ENCODE data around the gene SERPINB1. TPM values are rescaled to one million over a fixed set of nuclear protein-coding genes. Genes with fewer than 3 reads are reported as not detected.

The SERPINB1 gene
- total and polyA plus RNA-seq, 2 donors (not counting 3 experiments of a cell fraction or from before 2014, with no cell fraction given): 6.7 to 24.0 TPM

DNA sequence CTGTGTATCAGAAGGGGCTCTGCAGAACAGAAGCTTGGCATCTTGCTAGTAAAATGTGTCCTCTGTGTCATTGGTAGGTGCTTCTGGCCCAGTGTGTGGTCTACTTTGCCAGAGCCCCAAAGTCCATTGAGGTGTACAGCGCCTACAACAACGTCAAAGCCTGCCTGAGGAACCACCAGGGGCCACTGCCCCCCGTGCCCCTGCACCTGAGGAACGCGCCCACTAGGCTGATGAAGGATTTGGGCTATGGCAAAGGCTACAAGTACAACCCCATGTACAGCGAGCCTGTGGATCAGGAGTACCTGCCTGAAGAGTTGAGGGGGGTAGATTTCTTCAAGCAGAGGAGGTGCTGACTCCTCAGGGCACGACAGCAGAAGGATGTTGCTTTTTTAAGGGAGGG lies 56.7 kb downstream of the SERPINB1 start:
- ChIA-PET CTCF (interaction anchor here (1.5 to 3.1 kb wide), 4 partner anchors 17 to 168 kb away, joined by 3 to 54 read pairs (median 10); partner anchors contain the start of genes SERPINB9 and WRNIP1), POLR2A (no interaction called here)
- no TSS peak for BruUV-seq (replicated peaks)
- H3K4me3 ChIP-seq (replicated peaks in 1 of 3; ENCODE audit: insufficient read depth in 1 of 3, low read depth in 1 of 3, low read length in 3 of 3): no peak overlapping the region
- H3K27me3 ChIP-seq (ENCODE audit: control insufficient read depth in 2 of 2, insufficient read depth in 2 of 2, low read length in 2 of 2): no peaks in the 10 kb centered on the region
- intact Hi-C loops (cut with micrococcal nuclease): loop anchor here (5.0 kb wide), 1 partner anchor 442 kb away; the partner anchor contains the start of gene TUBB2B
- H2AFZ ChIP-seq (ENCODE audit: low read depth, low read length): no peak overlapping the region
- H3K79me2 ChIP-seq (ENCODE audit: control insufficient read depth, insufficient read depth, low read length): peaks cover 25% of the 10 kb centered on the region
- no peak overlapping the region for H3K4me2 ChIP-seq (ENCODE audit: insufficient read depth, low read length)
- H3K27ac ChIP-seq (ENCODE audit: insufficient read depth, low read depth, low read length): peak overlapping the region; percentile 1
- TF ChIP-seq, protein P1, sequence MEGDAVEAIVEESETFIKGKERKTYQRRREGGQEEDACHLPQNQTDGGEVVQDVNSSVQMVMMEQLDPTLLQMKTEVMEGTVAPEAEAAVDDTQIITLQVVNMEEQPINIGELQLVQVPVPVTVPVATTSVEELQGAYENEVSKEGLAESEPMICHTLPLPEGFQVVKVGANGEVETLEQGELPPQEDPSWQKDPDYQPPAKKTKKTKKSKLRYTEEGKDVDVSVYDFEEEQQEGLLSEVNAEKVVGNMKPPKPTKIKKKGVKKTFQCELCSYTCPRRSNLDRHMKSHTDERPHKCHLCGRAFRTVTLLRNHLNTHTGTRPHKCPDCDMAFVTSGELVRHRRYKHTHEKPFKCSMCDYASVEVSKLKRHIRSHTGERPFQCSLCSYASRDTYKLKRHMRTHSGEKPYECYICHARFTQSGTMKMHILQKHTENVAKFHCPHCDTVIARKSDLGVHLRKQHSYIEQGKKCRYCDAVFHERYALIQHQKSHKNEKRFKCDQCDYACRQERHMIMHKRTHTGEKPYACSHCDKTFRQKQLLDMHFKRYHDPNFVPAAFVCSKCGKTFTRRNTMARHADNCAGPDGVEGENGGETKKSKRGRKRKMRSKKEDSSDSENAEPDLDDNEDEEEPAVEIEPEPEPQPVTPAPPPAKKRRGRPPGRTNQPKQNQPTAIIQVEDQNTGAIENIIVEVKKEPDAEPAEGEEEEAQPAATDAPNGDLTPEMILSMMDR (IDR thresholded peaks at IDR 0.05; ENCODE audit: extremely low read depth in 1 of 2, insufficient read depth in 1 of 2, low read depth in 1 of 2, low read length in 2 of 2): no peak
- TF ChIP-seq, protein P2, sequence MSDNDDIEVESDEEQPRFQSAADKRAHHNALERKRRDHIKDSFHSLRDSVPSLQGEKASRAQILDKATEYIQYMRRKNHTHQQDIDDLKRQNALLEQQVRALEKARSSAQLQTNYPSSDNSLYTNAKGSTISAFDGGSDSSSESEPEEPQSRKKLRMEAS (IDR thresholded peaks at IDR 0.05; ENCODE audit: insufficient read depth, insufficient read length): no peak
- no peaks in the 10 kb centered on the region for H4K20me1 ChIP-seq (replicated peaks; ENCODE audit: control insufficient read depth, extremely low read depth, insufficient read depth, low read length)
- dilution Hi-C loops (cut with MboI; ENCODE audit: extremely low pct_ligation_motif_present, low sequenced_read_pairs): no loop called here
- no peak overlapping the region for H3K9ac ChIP-seq (replicated peaks; ENCODE audit: extremely low read depth, insufficient read depth, low read length)
- no peaks in the 10 kb centered on the region for H3K9me3 ChIP-seq (replicated peaks; ENCODE audit: control insufficient read depth, insufficient read depth, low read length)
- DNase-seq (ENCODE audit: low read depth, low spot score) (no peak), FAIRE-seq (no peak)
- H3K4me1 ChIP-seq (ENCODE audit: control insufficient read depth, extremely low read depth, insufficient read depth, low read length): peaks cover 23% of the 10 kb centered on the region
- H3K36me3 ChIP-seq (ENCODE audit: control insufficient read depth in 2 of 2, extremely low read depth in 1 of 2, insufficient read depth in 2 of 2, low read length in 2 of 2): peaks cover 0 to 18% of the 10 kb centered on the region in 2 experiments
- no peaks in the 10 kb centered on the region for H3K9me1 ChIP-seq (replicated peaks; ENCODE audit: control insufficient read depth, extremely low read depth, insufficient read depth, low read length)

DNA sequence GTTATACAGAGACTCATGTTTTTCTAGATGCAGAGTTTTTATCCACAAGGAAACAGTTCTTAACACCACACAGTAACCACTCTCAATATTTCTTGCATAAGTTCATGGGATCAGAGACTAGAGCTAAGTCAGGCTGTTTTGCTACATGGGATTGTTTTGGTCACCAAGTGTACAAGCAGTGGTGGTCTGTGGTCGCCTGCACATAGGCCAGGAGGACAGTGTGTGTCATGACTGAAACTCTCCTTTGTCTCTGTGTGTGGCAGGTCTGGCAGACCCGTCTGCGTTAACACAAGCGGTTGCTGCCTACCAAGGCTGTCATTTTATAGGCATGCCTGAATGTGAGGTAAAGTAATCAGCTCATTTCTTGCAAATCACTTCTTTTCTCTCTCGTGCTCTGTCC lies 57.6 kb downstream of the SERPINB1 start:
- H3K9ac ChIP-seq (replicated peaks; ENCODE audit: extremely low read depth, insufficient read depth, low read length): peak overlapping the region; percentile 25
- no peaks in the 10 kb centered on the region for H4K20me1 ChIP-seq (replicated peaks; ENCODE audit: control insufficient read depth, extremely low read depth, insufficient read depth, low read length)
- intact Hi-C loops (cut with micrococcal nuclease) (no loop called here), dilution Hi-C loops (cut with MboI; ENCODE audit: extremely low pct_ligation_motif_present, low sequenced_read_pairs) (no loop called here)
- peaks cover 23% of the 10 kb centered on the region for H3K4me1 ChIP-seq (ENCODE audit: control insufficient read depth, extremely low read depth, insufficient read depth, low read length)
- H3K9me3 ChIP-seq (replicated peaks; ENCODE audit: control insufficient read depth, insufficient read depth, low read length): no peaks in the 10 kb centered on the region
- ChIA-PET POLR2A (interaction anchor here (0.7 to 2.5 kb wide), 3 partner anchors 11 to 19 kb away, joined by 4 to 12 read pairs (median 8); partner anchors contain the start of gene WRNIP1), CTCF (interaction anchor here (0.6 to 3.1 kb wide), 20 partner anchors 10 to 1188 kb away, joined by 3 to 54 read pairs (median 4); partner anchors contain the start of genes MYLK4, SERPINB1, SERPINB9 and WRNIP1)
- no peak for FAIRE-seq
- no peaks in the 10 kb centered on the region for H3K9me1 ChIP-seq (replicated peaks; ENCODE audit: control insufficient read depth, extremely low read depth, insufficient read depth, low read length)
- H3K27ac ChIP-seq (ENCODE audit: insufficient read depth, low read depth, low read length): peak overlapping the region; percentile 73
- H3K4me3 ChIP-seq (replicated peaks in 1 of 3; ENCODE audit: insufficient read depth in 1 of 3, low read depth in 1 of 3, low read length in 3 of 3): no peak overlapping the region
- peaks cover 26% of the 10 kb centered on the region for H3K79me2 ChIP-seq (ENCODE audit: control insufficient read depth, insufficient read depth, low read length)
- H2AFZ ChIP-seq (ENCODE audit: low read depth, low read length): no peak overlapping the region
- BruUV-seq (replicated peaks): no TSS peak
- H3K4me2 ChIP-seq (ENCODE audit: insufficient read depth, low read length): peak overlapping the region; percentile 64
- DNase-seq (ENCODE audit: low read depth, low spot score): no peak
- no peaks in the 10 kb centered on the region for H3K27me3 ChIP-seq (ENCODE audit: control insufficient read depth in 2 of 2, insufficient read depth in 2 of 2, low read length in 2 of 2)
- TF ChIP-seq JUN (IDR thresholded peaks at IDR 0.05; ENCODE audit: borderline replicate concordance, insufficient read depth, insufficient read length, low read depth) (no peak), POLR2AphosphoS5 (IDR thresholded peaks at IDR 0.05; ENCODE audit: insufficient read depth, low read depth, low read length) (no peak), POLR2A (IDR thresholded peaks at IDR 0.05; ENCODE audit: low read depth, low read length) (no peak), GATA2 (IDR thresholded peaks at IDR 0.05; ENCODE audit: insufficient read depth, insufficient read length, low read depth, low read length) (no peak), EZH2 (IDR thresholded peaks at IDR 0.05; ENCODE audit: borderline replicate concordance, low read depth, low read length, severe bottlenecking) (no peak), MYC (IDR thresholded peaks at IDR 0.05; ENCODE audit: low read depth, low read length) (no peak), FOS (IDR thresholded peaks at IDR 0.05; ENCODE audit: borderline replicate concordance, insufficient read depth, low read length) (no peak)
- TF ChIP-seq, protein P2 (IDR thresholded peaks at IDR 0.05; ENCODE audit: insufficient read depth, insufficient read length): no peak
- TF ChIP-seq, protein P1 (IDR thresholded peaks at IDR 0.05; ENCODE audit: extremely low read depth in 1 of 2, insufficient read depth in 1 of 2, low read depth in 1 of 2, low read length in 2 of 2): no peak
- H3K36me3 ChIP-seq (ENCODE audit: control insufficient read depth in 2 of 2, extremely low read depth in 1 of 2, insufficient read depth in 2 of 2, low read length in 2 of 2): peaks cover 0 to 24% of the 10 kb centered on the region in 2 experiments

Measured in endothelial cell of umbilical vein (primary cell).